ENCODE measurements around the gene SLC38A4.

- TF ChIP-seq CTCF (IDR thresholded peaks at IDR 0.05) (no peak), POLR2A (IDR thresholded peaks at IDR 0.05) (no peak)
These were observed 27.7 kb downstream of the SLC38A4 start for GRCh38 chr12:46798056-46798455.
